HepG2 (cell line): ENCODE data around the gene HAND1. TPM values are rescaled to one million over a fixed set of nuclear protein-coding genes. Genes with fewer than 3 reads are reported as not detected.

ENCODE experiments used
- ATAC-seq: fragments of 200-7000 bp; cut with Tn5 transposase; 3 replicates; pipeline ENCODE4 v1.9.1; 2020; ENCODE audit warnings: mild to moderate bottlenecking, moderate library complexity
- BruUV-seq: library from RNA; stranded (reverse); fragments of 400-500 nt; replicated peaks from 2 replicates; lab custom pipeline; 2021; lab: Mats Ljungman, UMichigan
- CTCF ChIA-PET: fragments of 300-600 bp; formaldehyde crosslinking; extraction: SDS; loops from one replicate; lab custom pipeline; 2021; ENCODE audit warnings: low total read pairs, inconsistent platforms, low intra/inter-chr PET ratio; lab: Yijun Ruan, JAX
- POLR2A ChIA-PET: fragments of 350-600 bp; sonication (Branson Sonifier 250); formaldehyde crosslinking; loops from one replicate; lab custom pipeline; 2020; ENCODE audit warnings: antibody characterized with exemption, inconsistent platforms; lab: Yijun Ruan, JAX
- DNase-seq: peaks from one replicate; pipeline ENCODE4 v3.0.0-alpha.2; 2015; ENCODE audit warnings: low spot score
- FAIRE-seq: peaks from 3 replicates; lab custom pipeline; 2011; peaks lifted over from hg19 to GRCh38; lab: Jason Lieb, UNC
- H2AFZ ChIP-seq: one replicate; pipeline ENCODE4 v1.6.1; 2011; ENCODE audit warnings: low read length, inconsistent platforms
- H3K27ac ChIP-seq: fragments of 300-600 bp; 3 replicates; pipeline ENCODE4 v1.8.0; 2011; ENCODE audit warnings: mixed run types, mild to moderate bottlenecking, mixed read lengths, low read length, inconsistent platforms; ENCODE audit not compliant: insufficient read depth; ENCODE audit errors: extremely low read length
- H3K27me3 ChIP-seq, 2 experiments: fragments of 200-600 bp in 1 of 2; 2 replicates in 1 of 2; 3 replicates in 1 of 2; pipeline versions ENCODE4 v1.6.0 to v1.8.0; 2011; ENCODE audit warnings: low read length in 2 of 2, mild to moderate bottlenecking in 2 of 2, moderate library complexity in 2 of 2, inconsistent platforms in 1 of 2; ENCODE audit not compliant: insufficient read depth in 2 of 2, control insufficient read depth in 1 of 2
- H3K36me3 ChIP-seq, 2 experiments: fragments of 200-600 bp in 1 of 2; replicated peaks in 1 of 2; 2 replicates in 1 of 2; 3 replicates in 1 of 2; pipeline versions ENCODE4 v1.5.1 to v1.8.0; 2011; ENCODE audit warnings: low read length in 2 of 2, inconsistent platforms in 1 of 2; ENCODE audit not compliant: insufficient read depth in 2 of 2, control insufficient read depth in 1 of 2
- H3K4me1 ChIP-seq: 2 replicates; pipeline ENCODE4 v1.5.1; 2012; ENCODE audit warnings: low read length, inconsistent platforms; ENCODE audit not compliant: insufficient read depth
- H3K4me2 ChIP-seq: 2 replicates; pipeline ENCODE4 v1.6.0; 2011; ENCODE audit warnings: low read depth, low read length, inconsistent platforms
- H3K4me3 ChIP-seq, 3 experiments: fragments of 200-600 bp in 1 of 3; sonication (generic), shearing (Covaris generic) in 1 of 3; replicated peaks in 1 of 3; 2 replicates each; pipeline ENCODE4 v1.5.1; 2011 to 2016; ENCODE audit warnings: low read length in 3 of 3, inconsistent platforms in 2 of 3, low read depth in 2 of 3, mild to moderate bottlenecking in 2 of 3, control low read depth in 1 of 3, mixed read lengths in 1 of 3; ENCODE audit not compliant: insufficient read depth in 1 of 3
- H3K79me2 ChIP-seq: one replicate; pipeline ENCODE4 v1.6.1; 2011; ENCODE audit warnings: low read length, inconsistent platforms; ENCODE audit not compliant: insufficient read depth
- H3K9ac ChIP-seq: 2 replicates; pipeline ENCODE4 v1.6.0; 2011; ENCODE audit warnings: mild to moderate bottlenecking, low read depth, low read length, inconsistent platforms; ENCODE audit not compliant: insufficient read depth
- H3K9me3 ChIP-seq: 2 replicates; pipeline ENCODE4 v1.5.1; 2012; ENCODE audit warnings: mild to moderate bottlenecking, low read length
- H4K20me1 ChIP-seq: 2 replicates; pipeline ENCODE4 v1.6.0; 2011; ENCODE audit warnings: inconsistent platforms, mild to moderate bottlenecking, low read length, moderate library complexity; ENCODE audit not compliant: insufficient read depth
- GATA4 ChIP-seq: sonication (generic); IDR thresholded peaks from 2 replicates; pipeline ENCODE4 v1.6.1; 2016; ENCODE audit warnings: antibody characterized with exemption, low read depth, borderline replicate concordance
- KLF16 ChIP-seq, 2 experiments: sonication (generic) in 1 of 2; formaldehyde crosslinking in 1 of 2; IDR thresholded peaks; 2 replicates each; pipeline versions ENCODE4 v1.6.1 to v1.8.0; 2016 to 2023; ENCODE audit warnings: missing genetic modification reagents in 2 of 2, missing compliant biosample characterization in 1 of 2
- MYNN ChIP-seq: sonication (generic); formaldehyde crosslinking; IDR thresholded peaks from 2 replicates; pipeline ENCODE4 v1.4.0; 2020; ENCODE audit warnings: mild to moderate bottlenecking, low read depth, missing genetic modification reagents
- NFE2 ChIP-seq: sonication (generic); formaldehyde crosslinking; IDR thresholded peaks from 2 replicates; pipeline ENCODE4 v1.4.0; 2020; ENCODE audit warnings: missing genetic modification reagents
- TOE1 ChIP-seq: sonication (generic); formaldehyde crosslinking; IDR thresholded peaks from 2 replicates; pipeline ENCODE4 v1.4.0; 2020; ENCODE audit warnings: mild to moderate bottlenecking, missing genetic modification reagents
- XRCC5 ChIP-seq: fragments of 200-400 bp; formaldehyde crosslinking; optimal IDR thresholded peaks from 2 replicates; pipeline ENCODE3; 2017; ENCODE audit warnings: mild to moderate bottlenecking, low read length
- ZBTB37 ChIP-seq: sonication (generic); formaldehyde crosslinking; IDR thresholded peaks from 2 replicates; pipeline ENCODE4 v1.4.0; 2020; ENCODE audit warnings: mild to moderate bottlenecking, missing genetic modification reagents
- ZBTB8A ChIP-seq: sonication (generic); formaldehyde crosslinking; IDR thresholded peaks from 2 replicates; pipeline ENCODE4 v1.4.0; 2020; ENCODE audit warnings: mild to moderate bottlenecking, low read depth, missing genetic modification reagents, borderline replicate concordance
- ZNF136 ChIP-seq: sonication (generic); formaldehyde crosslinking; IDR thresholded peaks from 2 replicates; pipeline ENCODE4 v1.8.1; 2022; ENCODE audit warnings: low read depth, mild to moderate bottlenecking, moderate library complexity, missing genetic modification reagents
- ZNF142 ChIP-seq: sonication (generic); formaldehyde crosslinking; IDR thresholded peaks from 2 replicates; pipeline ENCODE4 v1.4.0; 2020; ENCODE audit warnings: missing genetic modification reagents
- ZNF251 ChIP-seq: sonication (generic); formaldehyde crosslinking; IDR thresholded peaks from 2 replicates; pipeline ENCODE4 v1.9.0; 2021; ENCODE audit warnings: mild to moderate bottlenecking, missing genetic modification reagents
- ZNF274 ChIP-seq: sonication (generic); formaldehyde crosslinking; IDR thresholded peaks from 2 replicates; pipeline ENCODE4 v1.5.1; 2020; ENCODE audit warnings: mild to moderate bottlenecking, missing genetic modification reagents
- ZNF367 ChIP-seq: sonication (generic); formaldehyde crosslinking; IDR thresholded peaks from 2 replicates; pipeline ENCODE4 v1.4.0; 2020; ENCODE audit warnings: missing genetic modification reagents, borderline replicate concordance
- ZNF761 ChIP-seq: sonication (generic); formaldehyde crosslinking; conservative IDR thresholded peaks from 2 replicates; pipeline ENCODE4 v1.4.0; 2020; ENCODE audit warnings: mild to moderate bottlenecking, missing genetic modification reagents
- ZNF775 ChIP-seq: sonication (generic); formaldehyde crosslinking; IDR thresholded peaks from 2 replicates; pipeline ENCODE4 v1.4.0; 2020; ENCODE audit warnings: missing genetic modification reagents, mild to moderate bottlenecking, moderate library complexity, borderline replicate concordance
- ZNF784 ChIP-seq: sonication (generic); formaldehyde crosslinking; IDR thresholded peaks from 2 replicates; pipeline ENCODE4 v1.5.1; 2020; ENCODE audit warnings: missing genetic modification reagents, mild to moderate bottlenecking, borderline replicate concordance
- WGBS: methylation state at CpG from one replicate; pipeline ENCODE4 v1.1.6; 2017; ENCODE audit warnings: low lambda C conversion rate; 5-methylcytosine and 5-hydroxymethylcytosine counted together
- in situ Hi-C: cut with HindIII; loops from 2 replicates; pipeline ENCODE4 v1.10.0; 2017; ENCODE audit warnings: low pct_unique_long_range_greater_than_20kb; ENCODE audit not compliant: extremely low pct_ligation_motif_present
- intact Hi-C: fragments of 100-400 bp; cut with micrococcal nuclease; formaldehyde crosslinking; loops from one replicate; pipeline ENCODE4 v1.10.0; 2022; ENCODE audit not compliant: unreplicated experiment
- polyA plus RNA-seq, 8 experiments: library from polyadenylated mRNA; depleted of rRNA in 3 of 8; stranded (reverse) in 7 of 8; unstranded in 1 of 8; fragments of >200 nt; fragmentation: Illumina TruSeq in 4 of 8; extraction: Trizol in 4 of 8; gene quantifications; 2 replicates each; pipeline versions ENCODE4 v1.2.1 to v1.2.3, GENCODE V29; 2011 to 2016; ENCODE audit warnings: low read depth in 4 of 8, missing spikeins in 1 of 8, mixed read lengths in 1 of 8; ENCODE audit not compliant: insufficient read depth in 1 of 8
- total RNA-seq, 5 experiments: library from RNA; depleted of rRNA; stranded (reverse); fragments of >200 nt; fragmentation: Illumina TruSeq; extraction: Trizol; gene quantifications; 2 replicates each; pipeline ENCODE4 v1.2.3, GENCODE V29; 2016; ENCODE audit warnings: low read depth in 1 of 5

Gene HAND1
- total and polyA plus RNA-seq, 2 of the 13 experiments (the other 11 are each of a cell fraction or from before 2014, with no cell fraction given): not detected

- Histone ChIP-seq H3K4me3 (no peak overlapping the region), H3K27ac (no peak overlapping the region), H4K20me1 (no peaks in the 10 kb centered on the region), H3K4me2 (no peak overlapping the region), H3K79me2 (no peaks in the 10 kb centered on the region), H3K4me1 (no peaks in the 10 kb centered on the region), H3K36me3 (no peaks in the 10 kb centered on the region), H3K27me3 (peaks cover 0 to 5% of the 10 kb centered on the region in 2 experiments; a peak in 2 of 5 replicates), H2AFZ (no peak overlapping the region), H3K9me3 (no peaks in the 10 kb centered on the region), H3K9ac (no peak overlapping the region)
- BruUV-seq: no TSS peak
- CTCF ChIA-PET: no interaction called here
- intact Hi-C loops (no loop called here), in situ Hi-C loops (no loop called here)
- DNase-seq (no peak), ATAC-seq (no peak), FAIRE-seq (no peak)
- POLR2A ChIA-PET: no interaction called here
- TF ChIP-seq ZNF142 (CRISPR knock-in tag) (no peak), ZNF251 (CRISPR knock-in tag) (no peak), GATA4 (no peak), ZBTB8A (no peak), ZNF367 (CRISPR knock-in tag) (no peak), ZBTB37 (no peak), XRCC5 (no peak), ZNF136 (CRISPR knock-in tag) (no peak), ZNF784 (CRISPR knock-in tag) (no peak), ZNF274 (CRISPR knock-in tag) (no peak), TOE1 (no peak), MYNN (CRISPR knock-in tag) (no peak), ZNF761 (CRISPR knock-in tag) (no peak), ZNF775 (CRISPR knock-in tag) (no peak), KLF16 (CRISPR knock-in tag; IDR thresholded peaks at IDR 0.05) (no peak), NFE2 (no peak)
- 17% methylated on average over 2 of the region's 2 CpGs for WGBS
Measured at GRCh38 chr5:154511984-154512383, 34.0 kb upstream of the HAND1 start.
